GM12892 (cell line): ENCODE measurements around the gene ZNF407.

Experiments
- POLR2A ChIP-seq: IDR thresholded peaks from 2 replicates; pipeline ENCODE4 v1.6.1; 2011; ENCODE audit warnings: low read depth, low read length, control low read depth
- POLR2AphosphoS5 ChIP-seq: IDR thresholded peaks from 2 replicates; pipeline ENCODE4 v1.6.1; 2011; ENCODE audit warnings: low read depth, low read length, control low read depth
- TAF1 ChIP-seq: IDR thresholded peaks from 2 replicates; pipeline ENCODE4 v1.6.1; 2011; ENCODE audit warnings: low read depth, mild to moderate bottlenecking, control low read depth, low read length, borderline replicate concordance

- no peak for TF ChIP-seq POLR2A
- no peak for TF ChIP-seq TAF1
- no peak for TF ChIP-seq POLR2AphosphoS5
Measured at GRCh38 chr18:74622072-74622471, 24.4 kb downstream of the ZNF407 start.
